Liver (tissue), 9 donors: ENCODE measurements around the gene PIK3R3. TPM values are rescaled to one million over a fixed set of nuclear protein-coding genes. Genes with fewer than 3 reads are reported as not detected.

ENCODE experiments used
- DNase-seq: peaks from one replicate; pipeline ENCODE4 v3.0.0-alpha.2; 2017; ENCODE audit warnings: low spot score
- H3K27ac ChIP-seq, 2 donors: one replicate each; pipeline ENCODE4 v1.7.0; 2013; ENCODE audit warnings: inconsistent platforms in 2 of 2, low read length in 2 of 2, control low read depth in 1 of 2, low read depth in 1 of 2, mild to moderate bottlenecking in 1 of 2
- H3K27me3 ChIP-seq, 4 donors: one replicate each; pipeline versions ENCODE4 v1.6.1 to v1.7.0; 2013; ENCODE audit warnings: low read length in 3 of 4, inconsistent platforms in 1 of 4, mild to moderate bottlenecking in 1 of 4, moderate library complexity in 1 of 4; ENCODE audit not compliant: control insufficient read depth in 4 of 4, insufficient read depth in 4 of 4
- H3K36me3 ChIP-seq, 4 donors: one replicate each; pipeline versions ENCODE4 v1.6.1 to v1.7.0; 2013; ENCODE audit warnings: low read length in 3 of 4, mild to moderate bottlenecking in 3 of 4, low read depth in 1 of 4, moderate library complexity in 1 of 4; ENCODE audit not compliant: control insufficient read depth in 4 of 4, insufficient read depth in 3 of 4
- H3K4me1 ChIP-seq, 4 donors: one replicate each; pipeline versions ENCODE4 v1.6.1 to v1.7.0; 2013; ENCODE audit warnings: low read length in 3 of 4, mild to moderate bottlenecking in 3 of 4, moderate library complexity in 1 of 4; ENCODE audit not compliant: control insufficient read depth in 4 of 4, insufficient read depth in 4 of 4
- H3K4me3 ChIP-seq, 3 donors: one replicate each; pipeline versions ENCODE4 v1.6.1 to v1.7.0; 2013; ENCODE audit warnings: low read length in 3 of 3, control low read depth in 1 of 3, low read depth in 1 of 3, mild to moderate bottlenecking in 1 of 3
- H3K9ac ChIP-seq, 2 donors: one replicate each; pipeline ENCODE4 v1.7.0; 2013; ENCODE audit warnings: low read length in 2 of 2, mild to moderate bottlenecking in 2 of 2, moderate library complexity in 2 of 2, control low read depth in 1 of 2, low read depth in 1 of 2
- H3K9me3 ChIP-seq, 4 donors: one replicate each; pipeline versions ENCODE4 v1.6.1 to v1.7.0; 2013; ENCODE audit warnings: low read length in 3 of 4; ENCODE audit not compliant: control insufficient read depth in 4 of 4
- EGR1 ChIP-seq, 2 donors: IDR thresholded peaks; 2 replicates each; pipeline ENCODE4 v1.6.1; 2016 to 2018; ENCODE audit warnings: antibody characterized with exemption in 2 of 2, low read depth in 2 of 2
- FOXA1 ChIP-seq: IDR thresholded peaks from 2 replicates; pipeline ENCODE4 v1.6.1; 2016; ENCODE audit warnings: antibody characterized with exemption
- HNF4G ChIP-seq: IDR thresholded peaks from 2 replicates; pipeline ENCODE4 v1.6.1; 2016; ENCODE audit warnings: antibody characterized with exemption
- NR2F2 ChIP-seq: IDR thresholded peaks from 2 replicates; pipeline ENCODE4 v1.6.1; 2016; ENCODE audit warnings: antibody characterized with exemption
- RXRA ChIP-seq, 2 donors: IDR thresholded peaks; 2 replicates each; pipeline ENCODE4 v1.6.1; 2017 to 2018; ENCODE audit warnings: antibody characterized with exemption in 2 of 2, mild to moderate bottlenecking in 1 of 2
- TAF1 ChIP-seq: conservative IDR thresholded peaks from 2 replicates; pipeline ENCODE4 v1.6.1; 2016; ENCODE audit warnings: antibody characterized with exemption, mild to moderate bottlenecking
- YY1 ChIP-seq: IDR thresholded peaks from 2 replicates; pipeline ENCODE4 v1.6.1; 2016; ENCODE audit warnings: antibody characterized with exemption, mild to moderate bottlenecking
- WGBS: extraction: QIAGEN DNeasy Blood & Tissue Kit; methylation state at CpG from one replicate; pipeline ENCODE4 v1.1.7; 2013; 5-methylcytosine and 5-hydroxymethylcytosine counted together
- polyA plus RNA-seq, 2 donors: library from polyadenylated mRNA; stranded (reverse) in 1 of 2; unstranded in 1 of 2; fragments of 200-250 nt in 1 of 2; fragments of >200 nt in 1 of 2; fragmentation: Nextera tagmentation in 1 of 2; extraction: Ambion mirVana in 1 of 2; gene quantifications; one replicate each; pipeline versions ENCODE4 v1.2.1 to v1.2.3, GENCODE V29; 2013 to 2015
- total RNA-seq, 2 donors: library from RNA; depleted of rRNA; stranded (reverse); fragments of >200 nt; gene quantifications; one replicate each; pipeline ENCODE4 v1.2.3, GENCODE V29; 2014
- TF ChIP-seq, protein P1 (sequence below): fragments of 150-350 bp; IDR thresholded peaks from 2 replicates; pipeline ENCODE4 v1.5.1; 2017; ENCODE audit warnings: improper control_type of control experiment, low read depth, low read length; ENCODE audit not compliant: missing input control
- TF ChIP-seq, protein P2 (sequence below): IDR thresholded peaks from 2 replicates; pipeline ENCODE4 v1.6.1; 2016; ENCODE audit warnings: antibody characterized with exemption
- TF ChIP-seq, protein P3 (sequence below): IDR thresholded peaks from 2 replicates; pipeline ENCODE4 v1.6.1; 2016; ENCODE audit warnings: antibody characterized with exemption
- donor health status: healthy.
- donor health status: healthy.
- donor health status: healthy.
- donor health status: healthy.
- donor health status: healthy.

The PIK3R3 gene
- total and polyA plus RNA-seq, 4 donors: 1.5 to 4.6 (median 2.7) TPM

DNA sequence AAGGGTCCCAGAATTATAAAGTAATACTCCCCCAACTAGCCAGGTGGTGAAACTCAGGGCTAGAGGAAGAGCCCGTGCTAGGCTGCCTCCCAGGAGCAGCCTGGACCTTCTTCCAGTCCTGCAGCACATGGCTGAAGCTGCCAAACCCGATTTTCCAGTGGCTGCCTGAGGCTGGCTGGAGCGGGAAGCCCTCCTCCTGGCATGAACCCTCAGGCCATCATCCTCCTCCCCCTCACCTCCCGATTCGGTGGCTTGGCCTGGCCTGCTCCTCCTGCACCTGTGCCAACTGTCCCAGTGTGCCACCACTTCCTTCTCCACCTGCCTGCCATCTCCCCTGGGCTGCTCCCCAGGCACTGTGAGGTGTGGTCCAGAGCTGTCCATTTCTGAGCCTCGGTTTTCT lies 39.4 kb upstream of the PIK3R3 start:
- no peak overlapping the region for H3K9ac ChIP-seq
- 60% methylated on average over 6 of the region's 6 CpGs for WGBS
- H3K36me3 ChIP-seq: no peaks in the 10 kb centered on the region
- H3K27ac ChIP-seq: no peak overlapping the region
- H3K9me3 ChIP-seq: no peaks in the 10 kb centered on the region
- no peak overlapping the region for H3K4me3 ChIP-seq
- H3K27me3 ChIP-seq: no peaks in the 10 kb centered on the region
- TF ChIP-seq HNF4G: no peak
- TF ChIP-seq, protein P1, sequence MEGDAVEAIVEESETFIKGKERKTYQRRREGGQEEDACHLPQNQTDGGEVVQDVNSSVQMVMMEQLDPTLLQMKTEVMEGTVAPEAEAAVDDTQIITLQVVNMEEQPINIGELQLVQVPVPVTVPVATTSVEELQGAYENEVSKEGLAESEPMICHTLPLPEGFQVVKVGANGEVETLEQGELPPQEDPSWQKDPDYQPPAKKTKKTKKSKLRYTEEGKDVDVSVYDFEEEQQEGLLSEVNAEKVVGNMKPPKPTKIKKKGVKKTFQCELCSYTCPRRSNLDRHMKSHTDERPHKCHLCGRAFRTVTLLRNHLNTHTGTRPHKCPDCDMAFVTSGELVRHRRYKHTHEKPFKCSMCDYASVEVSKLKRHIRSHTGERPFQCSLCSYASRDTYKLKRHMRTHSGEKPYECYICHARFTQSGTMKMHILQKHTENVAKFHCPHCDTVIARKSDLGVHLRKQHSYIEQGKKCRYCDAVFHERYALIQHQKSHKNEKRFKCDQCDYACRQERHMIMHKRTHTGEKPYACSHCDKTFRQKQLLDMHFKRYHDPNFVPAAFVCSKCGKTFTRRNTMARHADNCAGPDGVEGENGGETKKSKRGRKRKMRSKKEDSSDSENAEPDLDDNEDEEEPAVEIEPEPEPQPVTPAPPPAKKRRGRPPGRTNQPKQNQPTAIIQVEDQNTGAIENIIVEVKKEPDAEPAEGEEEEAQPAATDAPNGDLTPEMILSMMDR: no peak
- TF ChIP-seq FOXA1: no peak
- no peak for DNase-seq
- peaks cover 0 to 3% (median 2%) of the 10 kb centered on the region in 4 donors for H3K4me1 ChIP-seq

DNA sequence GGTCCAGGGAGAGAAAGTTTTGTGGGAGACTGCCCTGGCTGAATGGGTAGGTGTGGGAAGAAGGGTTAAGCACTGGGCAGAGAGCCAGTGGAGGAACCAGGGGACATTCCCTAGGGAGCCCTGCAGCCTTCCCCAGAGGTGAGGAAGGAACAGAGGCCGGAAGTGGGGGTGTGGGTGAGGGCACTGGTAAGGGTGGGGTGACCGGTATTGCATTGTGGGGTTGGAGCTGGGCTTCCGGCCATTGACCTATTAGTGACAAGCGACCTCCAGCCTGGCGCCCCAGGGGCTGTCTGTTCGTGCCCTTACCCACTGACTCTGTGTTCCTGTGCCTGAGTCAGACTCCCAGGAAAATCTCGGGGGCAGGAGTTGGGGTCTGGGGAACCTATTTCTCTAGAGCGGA lies 38.9 kb upstream of the PIK3R3 start:
- Histone ChIP-seq H3K9me3 (no peaks in the 10 kb centered on the region), H3K27me3 (no peaks in the 10 kb centered on the region), H3K27ac (no peak overlapping the region), H3K4me1 (peaks cover 0 to 3% (median 2%) of the 10 kb centered on the region in 4 donors), H3K9ac (no peak overlapping the region), H3K4me3 (no peak overlapping the region), H3K36me3 (no peaks in the 10 kb centered on the region)
- WGBS: 83% methylated on average over 8 of the region's 8 CpGs
- DNase-seq: no peak
- TF ChIP-seq, protein P1: no peak
- TF ChIP-seq HNF4G (no peak), NR2F2 (peak; percentile 79), RXRA (IDR thresholded peaks at IDR 0.05) (no peak), TAF1 (no peak), YY1 (no peak)
- TF ChIP-seq, protein P2, sequence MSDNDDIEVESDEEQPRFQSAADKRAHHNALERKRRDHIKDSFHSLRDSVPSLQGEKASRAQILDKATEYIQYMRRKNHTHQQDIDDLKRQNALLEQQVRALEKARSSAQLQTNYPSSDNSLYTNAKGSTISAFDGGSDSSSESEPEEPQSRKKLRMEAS: no peak
- TF ChIP-seq, protein P3, sequence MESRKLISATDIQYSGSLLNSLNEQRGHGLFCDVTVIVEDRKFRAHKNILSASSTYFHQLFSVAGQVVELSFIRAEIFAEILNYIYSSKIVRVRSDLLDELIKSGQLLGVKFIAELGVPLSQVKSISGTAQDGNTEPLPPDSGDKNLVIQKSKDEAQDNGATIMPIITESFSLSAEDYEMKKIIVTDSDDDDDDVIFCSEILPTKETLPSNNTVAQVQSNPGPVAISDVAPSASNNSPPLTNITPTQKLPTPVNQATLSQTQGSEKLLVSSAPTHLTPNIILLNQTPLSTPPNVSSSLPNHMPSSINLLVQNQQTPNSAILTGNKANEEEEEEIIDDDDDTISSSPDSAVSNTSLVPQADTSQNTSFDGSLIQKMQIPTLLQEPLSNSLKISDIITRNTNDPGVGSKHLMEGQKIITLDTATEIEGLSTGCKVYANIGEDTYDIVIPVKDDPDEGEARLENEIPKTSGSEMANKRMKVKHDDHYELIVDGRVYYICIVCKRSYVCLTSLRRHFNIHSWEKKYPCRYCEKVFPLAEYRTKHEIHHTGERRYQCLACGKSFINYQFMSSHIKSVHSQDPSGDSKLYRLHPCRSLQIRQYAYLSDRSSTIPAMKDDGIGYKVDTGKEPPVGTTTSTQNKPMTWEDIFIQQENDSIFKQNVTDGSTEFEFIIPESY: no peak

DNA sequence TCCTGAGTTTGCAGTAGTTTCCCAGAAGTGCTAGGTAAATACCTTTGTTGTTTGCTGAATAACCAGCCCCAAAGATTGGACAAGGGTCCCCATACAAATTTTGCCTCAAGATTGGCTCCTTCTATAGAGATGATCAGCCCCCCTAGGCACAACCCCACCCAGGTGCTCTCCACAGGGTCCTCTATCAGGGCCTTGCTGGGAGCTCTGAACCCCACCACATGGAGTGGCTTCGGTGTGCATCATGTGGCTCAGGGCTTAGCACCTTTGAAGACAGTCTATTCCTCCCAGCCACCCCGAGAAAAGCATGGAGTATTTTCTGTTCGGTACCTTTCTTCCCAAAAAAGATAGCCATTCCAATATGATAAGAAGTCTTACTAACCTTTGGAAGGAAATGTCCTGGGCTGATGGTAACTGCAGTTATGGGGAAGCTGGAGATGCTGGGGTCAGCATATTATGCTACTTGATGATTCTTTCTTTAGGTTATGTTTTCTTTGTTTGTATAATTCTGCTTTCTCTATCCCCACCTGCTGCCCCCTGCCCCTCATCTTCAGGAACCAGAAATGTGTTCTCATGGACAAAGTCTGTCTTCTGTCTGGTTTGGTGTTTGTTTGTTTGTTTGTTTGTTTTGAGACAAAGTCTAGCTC lies 37.5 kb upstream of the PIK3R3 start:
- Histone ChIP-seq H3K27ac (no peak overlapping the region), H3K9me3 (no peaks in the 10 kb centered on the region), H3K27me3 (no peaks in the 10 kb centered on the region), H3K9ac (no peak overlapping the region), H3K4me3 (no peak overlapping the region), H3K4me1 (peaks cover 0 to 3% (median 2%) of the 10 kb centered on the region in 4 donors), H3K36me3 (no peaks in the 10 kb centered on the region)
- 89% methylated on average over 3 of the region's 3 CpGs for WGBS
- DNase-seq: no peak
- no peak for TF ChIP-seq HNF4G
- no peak for TF ChIP-seq YY1
- no peak for TF ChIP-seq RXRA (IDR thresholded peaks at IDR 0.05)
- no peak for TF ChIP-seq EGR1 (IDR thresholded peaks at IDR 0.05; ENCODE audit: low read depth in 2 of 2)
